ENCODE data around the gene PIK3CA. TPM values are rescaled to one million over a fixed set of nuclear protein-coding genes. Genes with fewer than 3 reads are reported as not detected.

PIK3CA gene
- total and polyA plus RNA-seq, 3 donors from 2014 or later, result 11.2 to 27.1 (median 20.8) TPM

DNA sequence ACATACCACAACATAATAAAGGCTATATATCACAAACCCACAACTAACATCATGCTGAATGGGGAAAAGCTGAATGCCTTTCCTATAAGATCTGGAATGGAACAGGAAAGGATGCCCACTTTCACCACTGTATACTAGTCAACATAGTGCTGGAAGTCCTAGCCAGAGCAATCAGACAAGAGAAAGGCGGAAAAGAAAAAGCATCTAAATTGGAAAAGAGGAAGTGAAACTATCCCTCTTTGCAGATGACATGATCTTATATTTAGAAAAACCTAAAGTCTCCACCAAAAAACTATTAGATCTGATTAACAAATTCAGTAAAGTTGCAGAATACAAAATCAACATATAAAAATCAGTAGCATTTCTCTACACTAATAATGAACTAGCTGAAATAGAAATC is 14.6 kb upstream of the PIK3CA start:
- Histone ChIP-seq H3K4me1 (no peaks in the 10 kb centered on the region), H3K4me3 (no peak overlapping the region), H3K9me3 (no peaks in the 10 kb centered on the region), H3K27ac (no peak overlapping the region), H3K27me3 (no peaks in the 10 kb centered on the region), H3K36me3 (ENCODE audit: low read depth, missing control alignments) (no peaks in the 10 kb centered on the region)
- intact Hi-C loops (cut with DNase I; ENCODE audit: low total_unique reads), result no loop called here
- DNase-seq, result no peak
- TF ChIP-seq, protein P1, sequence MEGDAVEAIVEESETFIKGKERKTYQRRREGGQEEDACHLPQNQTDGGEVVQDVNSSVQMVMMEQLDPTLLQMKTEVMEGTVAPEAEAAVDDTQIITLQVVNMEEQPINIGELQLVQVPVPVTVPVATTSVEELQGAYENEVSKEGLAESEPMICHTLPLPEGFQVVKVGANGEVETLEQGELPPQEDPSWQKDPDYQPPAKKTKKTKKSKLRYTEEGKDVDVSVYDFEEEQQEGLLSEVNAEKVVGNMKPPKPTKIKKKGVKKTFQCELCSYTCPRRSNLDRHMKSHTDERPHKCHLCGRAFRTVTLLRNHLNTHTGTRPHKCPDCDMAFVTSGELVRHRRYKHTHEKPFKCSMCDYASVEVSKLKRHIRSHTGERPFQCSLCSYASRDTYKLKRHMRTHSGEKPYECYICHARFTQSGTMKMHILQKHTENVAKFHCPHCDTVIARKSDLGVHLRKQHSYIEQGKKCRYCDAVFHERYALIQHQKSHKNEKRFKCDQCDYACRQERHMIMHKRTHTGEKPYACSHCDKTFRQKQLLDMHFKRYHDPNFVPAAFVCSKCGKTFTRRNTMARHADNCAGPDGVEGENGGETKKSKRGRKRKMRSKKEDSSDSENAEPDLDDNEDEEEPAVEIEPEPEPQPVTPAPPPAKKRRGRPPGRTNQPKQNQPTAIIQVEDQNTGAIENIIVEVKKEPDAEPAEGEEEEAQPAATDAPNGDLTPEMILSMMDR (IDR thresholded peaks at IDR 0.05), result no peak
- TF ChIP-seq POLR2A (IDR thresholded peaks at IDR 0.05), result no peak
- 93 to 97% methylated on average over 1 of the region's 1 CpG for WGBS, 2 donors

DNA sequence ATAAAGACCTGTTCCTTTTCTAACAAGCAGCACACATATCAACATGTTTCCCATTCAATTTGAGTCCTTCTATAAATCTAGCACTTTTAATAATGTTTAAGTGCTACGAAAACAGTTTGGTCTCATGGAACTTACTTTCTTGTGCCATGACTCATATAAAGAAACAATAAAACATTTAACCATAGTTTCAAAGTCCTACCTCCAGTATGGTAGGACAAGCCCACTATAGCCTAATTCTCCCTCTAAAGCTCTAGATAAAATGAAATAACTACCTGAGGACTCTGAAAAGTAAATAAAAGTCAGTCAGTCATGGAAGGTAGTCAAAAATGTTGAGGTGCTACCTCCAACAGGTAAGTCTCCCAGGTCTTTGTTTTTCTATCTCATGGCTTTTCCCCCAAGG is 12.0 kb upstream of the PIK3CA start:
- WGBS, 2 donors, result 84 to 89% methylated on average over 1 of the region's 1 CpG
- intact Hi-C loops (cut with DNase I; ENCODE audit: low total_unique reads), result no loop called here
- DNase-seq, result no peak

DNA sequence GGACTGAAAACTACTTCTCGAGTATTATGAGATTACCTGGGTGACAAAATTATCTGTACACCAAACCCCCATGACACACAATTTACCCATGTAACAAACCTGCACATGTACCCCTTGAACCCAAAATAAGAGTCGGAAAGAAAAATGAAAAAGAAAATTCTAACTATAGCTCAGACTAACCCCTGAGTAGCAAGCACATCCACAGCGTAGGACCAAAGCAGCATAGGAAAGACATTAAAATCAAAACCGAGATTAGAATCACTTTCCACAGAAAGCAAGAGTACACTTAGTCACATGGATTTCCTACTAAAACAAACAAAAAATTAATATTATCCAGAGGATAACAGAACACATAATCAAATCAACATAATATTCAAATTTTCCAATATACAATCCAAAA is 6.3 kb upstream of the PIK3CA start:
- intact Hi-C loops (cut with DNase I; ENCODE audit: low total_unique reads), result no loop called here
- no peaks in the 10 kb centered on the region for H3K36me3 ChIP-seq (ENCODE audit: low read depth, missing control alignments)

More for the DNA sequence above, 12.0 kb upstream of the PIK3CA start:
- Histone ChIP-seq H3K9me3 (no peaks in the 10 kb centered on the region), H3K36me3 (ENCODE audit: low read depth, missing control alignments) (no peaks in the 10 kb centered on the region), H3K27me3 (no peaks in the 10 kb centered on the region), H3K4me3 (no peak overlapping the region), H3K4me1 (no peaks in the 10 kb centered on the region), H3K27ac (no peak overlapping the region)
- TF ChIP-seq, protein P1 (IDR thresholded peaks at IDR 0.05), result no peak
- TF ChIP-seq POLR2A (IDR thresholded peaks at IDR 0.05), result no peak

DNA sequence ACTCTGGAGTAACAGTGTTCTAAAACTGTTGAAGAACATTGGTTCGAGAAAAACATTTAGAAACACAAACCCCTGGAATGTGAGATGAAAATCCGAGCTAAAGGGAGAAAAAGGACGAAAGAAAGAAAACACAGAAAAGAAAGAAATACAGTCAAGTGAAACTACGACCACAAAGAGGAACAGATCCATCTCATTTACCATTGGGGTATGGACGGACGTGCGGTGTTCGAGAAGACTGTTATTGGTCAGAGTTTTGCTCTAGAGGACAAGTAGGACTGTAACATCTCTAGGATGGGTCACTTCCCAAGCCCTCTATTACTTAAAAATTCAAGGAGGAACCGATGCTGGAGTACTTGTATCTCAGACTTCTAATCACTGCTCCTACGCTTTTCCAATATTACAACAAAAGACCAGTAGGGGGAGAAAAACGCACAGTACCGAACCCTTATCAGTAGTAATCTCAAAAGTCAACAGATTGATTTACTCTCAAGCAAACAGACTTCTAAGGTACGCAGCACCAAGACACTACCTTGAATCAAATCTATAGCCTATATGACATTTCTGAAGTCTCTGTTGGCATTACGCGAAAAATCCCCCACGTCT is 1.1 kb upstream of the PIK3CA start:
- peak; percentile 32 for DNase-seq
- Histone ChIP-seq H3K27ac (peak overlapping the region; percentile 97 to 99), H3K27me3 (no peaks in the 10 kb centered on the region), H3K4me3 (peak overlapping the region; percentile 94 to 97), H3K9me3 (no peaks in the 10 kb centered on the region), H3K36me3 (ENCODE audit: low read depth, missing control alignments) (no peaks in the 10 kb centered on the region), H3K4me1 (peaks cover 9% of the 10 kb centered on the region)
- WGBS, 2 donors, result 1 to 2% methylated on average over 16 of the region's 16 CpGs
- intact Hi-C loops (cut with DNase I; ENCODE audit: low total_unique reads), result loop anchor here (5.0 kb wide), 1 partner anchor 175 kb away; the partner anchor contains the start of gene ZNF639
- TF ChIP-seq, protein P1 (IDR thresholded peaks at IDR 0.05), result peak; percentile 54 to 80 (median 60)
- TF ChIP-seq POLR2A (IDR thresholded peaks at IDR 0.05), result no peak

More for the DNA sequence above, 6.3 kb upstream of the PIK3CA start:
- Histone ChIP-seq H3K4me1 (no peaks in the 10 kb centered on the region), H3K9me3 (no peaks in the 10 kb centered on the region), H3K27ac (no peak overlapping the region), H3K4me3 (no peak overlapping the region), H3K27me3 (no peaks in the 10 kb centered on the region)
- TF ChIP-seq, protein P1 (IDR thresholded peaks at IDR 0.05), result no peak
- no peak for TF ChIP-seq POLR2A (IDR thresholded peaks at IDR 0.05)
- 87 to 95% methylated on average over 4 of the region's 4 CpGs for WGBS, 2 donors
- DNase-seq, result no peak

DNA sequence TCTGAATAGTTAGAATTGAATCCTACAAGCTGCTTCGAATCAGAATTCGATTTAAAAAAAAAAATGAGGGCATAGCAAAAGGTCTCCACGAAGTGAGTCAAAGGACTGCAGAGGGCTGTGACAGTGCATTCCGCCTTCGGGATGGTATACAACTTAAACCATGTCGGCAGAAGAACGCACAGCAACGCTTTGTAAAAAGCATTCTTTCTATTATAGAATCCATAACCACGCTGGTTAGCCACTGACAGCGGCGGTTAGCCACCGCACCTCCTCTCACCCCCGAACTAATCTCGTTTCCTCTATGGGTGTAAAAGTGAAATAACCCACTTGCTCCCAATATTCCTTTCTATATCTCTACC is 664 bp upstream of the PIK3CA start:
- H3K27me3 ChIP-seq, result no peaks in the 10 kb centered on the region
- intact Hi-C loops (cut with DNase I; ENCODE audit: low total_unique reads), result loop anchor here (5.0 kb wide), 1 partner anchor 175 kb away; the partner anchor contains the start of gene ZNF639
- peaks cover 9% of the 10 kb centered on the region for H3K4me1 ChIP-seq
- TF ChIP-seq, protein P1 (IDR thresholded peaks at IDR 0.05), result no peak
- H3K27ac ChIP-seq, result peak overlapping the region; percentile 97 to 99
- H3K36me3 ChIP-seq (ENCODE audit: low read depth, missing control alignments), result no peaks in the 10 kb centered on the region
- no peak for DNase-seq
- peak overlapping the region; percentile 94 to 97 for H3K4me3 ChIP-seq
- 0% methylated on average over 14 of the region's 14 CpGs for WGBS, 2 donors
- H3K9me3 ChIP-seq, result no peaks in the 10 kb centered on the region

All from testis (tissue), 3 donors.